Stimulated activated naive CD8-positive, alpha-beta T cell treated with anti-CD3 and anti-CD28 coated beads, Interleukin-15, Interleukin-2, amounts not matched to agents 100 U/mL and 50 U/mL, for 24 hours (primary cell): Measurements from ENCODE around the gene THG1L.
A peak's percentile ranks its signal among the peaks of the same experiment; 100 is the strongest.

Experiments
- ATAC-seq: fragments of 150-1000 bp; cut with Tn5 transposase; one replicate; pipeline ENCODE4 v1.10.0; 2021
- DNase-seq: peaks from one replicate; pipeline ENCODE4 v3.0.0; 2021

Gene THG1L

GRCh38 chr5:157758706-157759105, 27.5 kb downstream of the THG1L start:
- ATAC-seq (no peak), DNase-seq (no peak)

- peak; percentile 77 for ATAC-seq
- DNase-seq, result no peak
Measured at GRCh38 chr5:157761690-157762621, 30.7 kb downstream of the THG1L start.

- no peak for ATAC-seq
- no peak for DNase-seq
Measured at GRCh38 chr5:157764531-157764930, 33.3 kb downstream of the THG1L start.

GRCh38 chr5:157766442-157766841, 35.2 kb downstream of the THG1L start:
- no peak for DNase-seq
- ATAC-seq, result no peak

GRCh38 chr5:157766902-157767301, 35.7 kb downstream of the THG1L start:
- no peak for DNase-seq
- ATAC-seq, result no peak

GRCh38 chr5:157767689-157768088, 36.5 kb downstream of the THG1L start:
- ATAC-seq, result no peak
- no peak for DNase-seq

- ATAC-seq, result no peak
Measured at GRCh38 chr5:157770665-157771064, 39.4 kb downstream of the THG1L start.

GRCh38 chr5:157772127-157772526, 40.9 kb downstream of the THG1L start:
- DNase-seq (no peak), ATAC-seq (peak; percentile 14)

More at GRCh38 chr5:157770665-157771064, 39.4 kb downstream of the THG1L start:
- DNase-seq, result no peak

GRCh38 chr5:157778121-157778805, 47.0 kb downstream of the THG1L start:
- ATAC-seq (no peak), DNase-seq (no peak)

- ATAC-seq, result no peak
- DNase-seq, result no peak
Measured at GRCh38 chr5:157779221-157779620, 48.0 kb downstream of the THG1L start.

- no peak for ATAC-seq
- DNase-seq, result no peak
Measured at GRCh38 chr5:157785801-157786200, 54.6 kb downstream of the THG1L start.
